HepG2 (cell line): Measurements from ENCODE around the gene MEF2A. TPM values are rescaled to one million over a fixed set of nuclear protein-coding genes. Genes with fewer than 3 reads are reported as not detected.
A peak's percentile ranks its signal among the peaks of the same experiment; 100 is the strongest.

Experiments used
- ATAC-seq: fragments of 200-7000 bp; cut with Tn5 transposase; 3 replicates; pipeline ENCODE4 v1.9.1; 2020; ENCODE audit warnings: mild to moderate bottlenecking, moderate library complexity
- BruUV-seq: library from RNA; stranded (reverse); fragments of 400-500 nt; replicated peaks from 2 replicates; lab custom pipeline; 2021; lab: Mats Ljungman, UMichigan
- CTCF ChIA-PET: fragments of 300-600 bp; formaldehyde crosslinking; extraction: SDS; loops from one replicate; lab custom pipeline; 2021; ENCODE audit warnings: low total read pairs, inconsistent platforms, low intra/inter-chr PET ratio; lab: Yijun Ruan, JAX
- POLR2A ChIA-PET: fragments of 350-600 bp; sonication (Branson Sonifier 250); formaldehyde crosslinking; loops from one replicate; lab custom pipeline; 2020; ENCODE audit warnings: antibody characterized with exemption, inconsistent platforms; lab: Yijun Ruan, JAX
- DNase-seq: peaks from one replicate; pipeline ENCODE4 v3.0.0-alpha.2; 2015; ENCODE audit warnings: low spot score
- FAIRE-seq: peaks from 3 replicates; lab custom pipeline; 2011; peaks lifted over from hg19 to GRCh38; lab: Jason Lieb, UNC
- H2AFZ ChIP-seq: one replicate; pipeline ENCODE4 v1.6.1; 2011; ENCODE audit warnings: low read length, inconsistent platforms
- H3K27ac ChIP-seq: fragments of 300-600 bp; 3 replicates; pipeline ENCODE4 v1.8.0; 2011; ENCODE audit warnings: mixed run types, mild to moderate bottlenecking, mixed read lengths, low read length, inconsistent platforms; ENCODE audit not compliant: insufficient read depth; ENCODE audit errors: extremely low read length
- H3K27me3 ChIP-seq, 2 experiments: fragments of 200-600 bp in 1 of 2; 2 replicates in 1 of 2; 3 replicates in 1 of 2; pipeline versions ENCODE4 v1.6.0 to v1.8.0; 2011; ENCODE audit warnings: low read length in 2 of 2, mild to moderate bottlenecking in 2 of 2, moderate library complexity in 2 of 2, inconsistent platforms in 1 of 2; ENCODE audit not compliant: insufficient read depth in 2 of 2, control insufficient read depth in 1 of 2
- H3K36me3 ChIP-seq, 2 experiments: fragments of 200-600 bp in 1 of 2; replicated peaks in 1 of 2; 2 replicates in 1 of 2; 3 replicates in 1 of 2; pipeline versions ENCODE4 v1.5.1 to v1.8.0; 2011; ENCODE audit warnings: low read length in 2 of 2, inconsistent platforms in 1 of 2; ENCODE audit not compliant: insufficient read depth in 2 of 2, control insufficient read depth in 1 of 2
- H3K4me1 ChIP-seq: 2 replicates; pipeline ENCODE4 v1.5.1; 2012; ENCODE audit warnings: low read length, inconsistent platforms; ENCODE audit not compliant: insufficient read depth
- H3K4me2 ChIP-seq: 2 replicates; pipeline ENCODE4 v1.6.0; 2011; ENCODE audit warnings: low read depth, low read length, inconsistent platforms
- H3K4me3 ChIP-seq, 3 experiments: fragments of 200-600 bp in 1 of 3; sonication (generic), shearing (Covaris generic) in 1 of 3; replicated peaks in 1 of 3; 2 replicates each; pipeline ENCODE4 v1.5.1; 2011 to 2016; ENCODE audit warnings: low read length in 3 of 3, inconsistent platforms in 2 of 3, low read depth in 2 of 3, mild to moderate bottlenecking in 2 of 3, control low read depth in 1 of 3, mixed read lengths in 1 of 3; ENCODE audit not compliant: insufficient read depth in 1 of 3
- H3K79me2 ChIP-seq: one replicate; pipeline ENCODE4 v1.6.1; 2011; ENCODE audit warnings: low read length, inconsistent platforms; ENCODE audit not compliant: insufficient read depth
- H3K9ac ChIP-seq: 2 replicates; pipeline ENCODE4 v1.6.0; 2011; ENCODE audit warnings: mild to moderate bottlenecking, low read depth, low read length, inconsistent platforms; ENCODE audit not compliant: insufficient read depth
- H3K9me3 ChIP-seq: 2 replicates; pipeline ENCODE4 v1.5.1; 2012; ENCODE audit warnings: mild to moderate bottlenecking, low read length
- H4K20me1 ChIP-seq: 2 replicates; pipeline ENCODE4 v1.6.0; 2011; ENCODE audit warnings: inconsistent platforms, mild to moderate bottlenecking, low read length, moderate library complexity; ENCODE audit not compliant: insufficient read depth
- ARHGAP35 ChIP-seq: sonication (generic); formaldehyde crosslinking; IDR thresholded peaks from 2 replicates; pipeline ENCODE4 v1.9.0; 2022; ENCODE audit warnings: mild to moderate bottlenecking, inconsistent platforms, moderate library complexity, missing genetic modification reagents, borderline replicate concordance
- HIVEP1 ChIP-seq: sonication (generic); formaldehyde crosslinking; IDR thresholded peaks from 2 replicates; pipeline ENCODE4 v1.4.0; 2020; ENCODE audit warnings: mild to moderate bottlenecking, missing genetic modification reagents
- IKZF1 ChIP-seq: fragments of 450-650 bp; IDR thresholded peaks from 2 replicates; pipeline ENCODE4 v1.7.1; 2016
- KLF16 ChIP-seq, 2 experiments: sonication (generic) in 1 of 2; formaldehyde crosslinking in 1 of 2; IDR thresholded peaks; 2 replicates each; pipeline versions ENCODE4 v1.6.1 to v1.8.0; 2016 to 2023; ENCODE audit warnings: missing genetic modification reagents in 2 of 2, missing compliant biosample characterization in 1 of 2
- RFXANK ChIP-seq: IDR thresholded peaks from 2 replicates; pipeline ENCODE4 v1.6.1; 2016
- SP5 ChIP-seq: IDR thresholded peaks from 2 replicates; pipeline ENCODE4 v1.6.1; 2016; ENCODE audit warnings: low read depth, borderline replicate concordance
- TCF7 ChIP-seq: sonication (generic); IDR thresholded peaks from 2 replicates; pipeline ENCODE4 v1.6.1; 2016; ENCODE audit warnings: antibody characterized with exemption, low read depth
- ZNF292 ChIP-seq: sonication (generic); formaldehyde crosslinking; IDR thresholded peaks from 2 replicates; pipeline ENCODE4 v1.8.1; 2022; ENCODE audit warnings: mild to moderate bottlenecking, low read depth, missing genetic modification reagents, borderline replicate concordance
- ZNF547 ChIP-seq: sonication (generic); formaldehyde crosslinking; IDR thresholded peaks from 2 replicates; pipeline ENCODE4 v1.5.1; 2020; ENCODE audit warnings: mild to moderate bottlenecking, missing genetic modification reagents
- ZNF574 ChIP-seq: sonication (generic); formaldehyde crosslinking; IDR thresholded peaks from 2 replicates; pipeline ENCODE4 v1.4.0; 2020; ENCODE audit warnings: missing genetic modification reagents
- ZNF629 ChIP-seq: sonication (generic); formaldehyde crosslinking; conservative IDR thresholded peaks from 2 replicates; pipeline ENCODE4 v1.5.0; 2020; ENCODE audit warnings: missing genetic modification reagents
- ZNF775 ChIP-seq: sonication (generic); formaldehyde crosslinking; IDR thresholded peaks from 2 replicates; pipeline ENCODE4 v1.4.0; 2020; ENCODE audit warnings: missing genetic modification reagents, mild to moderate bottlenecking, moderate library complexity, borderline replicate concordance
- WGBS: methylation state at CpG from one replicate; pipeline ENCODE4 v1.1.6; 2017; ENCODE audit warnings: low lambda C conversion rate; 5-methylcytosine and 5-hydroxymethylcytosine counted together
- in situ Hi-C: cut with HindIII; loops from 2 replicates; pipeline ENCODE4 v1.10.0; 2017; ENCODE audit warnings: low pct_unique_long_range_greater_than_20kb; ENCODE audit not compliant: extremely low pct_ligation_motif_present
- intact Hi-C: fragments of 100-400 bp; cut with micrococcal nuclease; formaldehyde crosslinking; loops from one replicate; pipeline ENCODE4 v1.10.0; 2022; ENCODE audit not compliant: unreplicated experiment
- polyA plus RNA-seq, 8 experiments: library from polyadenylated mRNA; depleted of rRNA in 3 of 8; stranded (reverse) in 7 of 8; unstranded in 1 of 8; fragments of >200 nt; fragmentation: Illumina TruSeq in 4 of 8; extraction: Trizol in 4 of 8; gene quantifications; 2 replicates each; pipeline versions ENCODE4 v1.2.1 to v1.2.3, GENCODE V29; 2011 to 2016; ENCODE audit warnings: low read depth in 4 of 8, missing spikeins in 1 of 8, mixed read lengths in 1 of 8; ENCODE audit not compliant: insufficient read depth in 1 of 8
- total RNA-seq, 5 experiments: library from RNA; depleted of rRNA; stranded (reverse); fragments of >200 nt; fragmentation: Illumina TruSeq; extraction: Trizol; gene quantifications; 2 replicates each; pipeline ENCODE4 v1.2.3, GENCODE V29; 2016; ENCODE audit warnings: low read depth in 1 of 5

The MEF2A gene
- total and polyA plus RNA-seq, 2 of the 13 experiments (the other 11 are each of a cell fraction or from before 2014, with no cell fraction given) = 15.2 to 24.4 TPM

DNA sequence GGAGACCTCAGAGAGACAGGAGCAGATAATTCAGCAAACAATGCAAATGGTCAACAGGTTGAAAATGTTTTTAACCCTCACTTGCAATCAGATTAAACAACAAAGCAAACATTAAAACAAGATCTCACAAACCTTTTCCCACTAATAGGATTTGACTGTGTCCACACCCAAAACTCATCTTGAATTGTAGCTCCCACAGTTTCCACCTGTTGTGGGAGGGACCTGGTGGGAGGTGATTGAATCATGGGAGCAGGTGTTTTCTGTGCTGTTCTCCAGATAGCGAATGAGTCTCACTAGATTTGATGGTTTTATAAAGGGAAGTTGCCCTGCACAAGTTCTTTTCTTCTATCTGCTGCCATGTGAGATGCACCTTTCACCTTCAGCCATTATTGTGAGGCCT, 168.8 kb downstream of the MEF2A start:
- no peaks in the 10 kb centered on the region for H3K79me2 ChIP-seq
- no peaks in the 10 kb centered on the region; a peak in 1 of 5 replicates for H3K27me3 ChIP-seq
- H2AFZ ChIP-seq = no peak overlapping the region
- intact Hi-C loops (no loop called here), in situ Hi-C loops (no loop called here)
- ChIA-PET POLR2A (interaction anchor here (2.9 kb wide), 1 partner anchor 314 kb away, joined by 8 read pairs; no protein-coding TSS in a partner anchor), CTCF (no interaction called here)
- ATAC-seq (no peak), DNase-seq (no peak), FAIRE-seq (no peak)
- no peak overlapping the region for H3K4me3 ChIP-seq
- H4K20me1 ChIP-seq = no peaks in the 10 kb centered on the region
- whole genome bisulfite sequencing = 100% methylated on average over 1 of the region's 1 CpG
- H3K36me3 ChIP-seq = peaks cover 0 to 1% of the 10 kb centered on the region in 2 experiments; a peak in 1 of 5 replicates
- H3K4me1 ChIP-seq = peaks cover 70% of the 10 kb centered on the region
- H3K27ac ChIP-seq = no peak overlapping the region
- no peak overlapping the region for H3K9ac ChIP-seq
- BruUV-seq = no TSS peak
- H3K9me3 ChIP-seq = no peaks in the 10 kb centered on the region
- TF ChIP-seq IKZF1 (no peak), ARHGAP35 (CRISPR knock-in tag) (no peak), TCF7 (no peak), RFXANK (CRISPR knock-in tag) (no peak), KLF16 (CRISPR knock-in tag; IDR thresholded peaks at IDR 0.05) (no peak), ZNF292 (CRISPR knock-in tag) (no peak), ZNF547 (CRISPR knock-in tag) (no peak), ZNF775 (no peak)
- peak overlapping the region; percentile 28 for H3K4me2 ChIP-seq

DNA sequence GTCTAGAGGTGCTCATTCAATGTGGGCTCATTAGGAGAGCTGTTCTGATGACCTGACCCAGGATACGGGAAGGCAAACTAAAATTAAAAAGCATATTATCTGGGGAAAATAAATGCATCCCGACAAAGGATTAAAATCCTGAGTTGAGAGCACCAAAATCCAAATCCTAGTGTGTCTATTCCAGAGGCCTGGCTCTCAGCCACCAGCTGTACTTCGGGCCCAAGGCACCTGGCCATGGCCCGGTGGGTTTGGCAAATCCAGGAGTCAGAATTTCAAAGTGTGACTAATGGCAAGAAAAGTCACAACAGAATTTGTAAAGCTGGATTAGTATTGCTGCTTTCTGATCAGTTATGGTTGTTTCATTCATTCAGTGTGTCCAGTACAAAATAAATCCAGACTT, 170.1 kb downstream of the MEF2A start:
- intact Hi-C loops = no loop called here

More for the DNA sequence above, 170.1 kb downstream of the MEF2A start:
- no peaks in the 10 kb centered on the region for H4K20me1 ChIP-seq
- H3K79me2 ChIP-seq = no peaks in the 10 kb centered on the region
- H3K27me3 ChIP-seq = no peaks in the 10 kb centered on the region; a peak in 1 of 5 replicates
- H3K4me3 ChIP-seq = no peak overlapping the region
- TF ChIP-seq ZNF629 (CRISPR knock-in tag) (no peak), SP5 (CRISPR knock-in tag) (no peak), HIVEP1 (CRISPR knock-in tag) (no peak), ZNF574 (CRISPR knock-in tag) (no peak)
- no peak overlapping the region for H3K4me2 ChIP-seq
- WGBS = 81% methylated on average over 4 of the region's 4 CpGs
- no peaks in the 10 kb centered on the region for H3K9me3 ChIP-seq
- H3K4me1 ChIP-seq = peaks cover 57% of the 10 kb centered on the region
- no peak overlapping the region for H2AFZ ChIP-seq
- H3K9ac ChIP-seq = no peak overlapping the region
- no peak for DNase-seq
- ATAC-seq = no peak
- CTCF ChIA-PET = no interaction called here
- no peak for FAIRE-seq
- BruUV-seq = no TSS peak
- in situ Hi-C loops = no loop called here
- POLR2A ChIA-PET = no interaction called here
- H3K36me3 ChIP-seq = no peaks in the 10 kb centered on the region
- H3K27ac ChIP-seq = no peak overlapping the region
